Measurements from ENCODE around the gene SNX20.
A peak's percentile ranks its signal among the peaks of the same experiment; 100 is the strongest.

Gene SNX20

GRCh38 chr16:50681021-50681885 is at the start of gene SNX20:
SNX20 (minus strand) TSS chr16:50681312; CDS start chr16:50677526, 3,786 bp downstream.
- Histone ChIP-seq H3K27me3 (ENCODE audit: insufficient read depth, insufficient read length) (no peaks in the 10 kb centered on the region), H3K4me3 (ENCODE audit: insufficient read length, low read depth) (no peak within 1 kb of the TSS), H3K9me3 (ENCODE audit: insufficient read depth, low read length) (no peaks in the 10 kb centered on the region), H3K4me1 (ENCODE audit: insufficient read depth, insufficient read length) (no peaks in the 10 kb centered on the region), H3K36me3 (ENCODE audit: insufficient read depth, insufficient read length, low read length) (no peaks in the 10 kb centered on the region), H3K9ac (ENCODE audit: insufficient read length, low read depth) (no peak within 1 kb of the TSS)
- no peak for TF ChIP-seq SUZ12 (IDR thresholded peaks at IDR 0.05; ENCODE audit: extremely low read depth, insufficient read depth, insufficient read length)
- TF ChIP-seq YY1 (IDR thresholded peaks at IDR 0.05; ENCODE audit: insufficient read depth, insufficient read length), result no peak
- TF ChIP-seq ZNF274 (IDR thresholded peaks at IDR 0.05; ENCODE audit: low read depth, low read length), result no peak
- no peak for DNase-seq (ENCODE audit: low read depth, low spot score)

GRCh38 chr16:50724306-50724705 is 43.2 kb upstream of the SNX20 start:
- Histone ChIP-seq H3K9me3 (ENCODE audit: insufficient read depth, low read length) (0 out of 2 replicates have a peak, but pooled peaks cover 5% of the 10 kb centered on the region), H3K9ac (ENCODE audit: insufficient read length, low read depth) (no peak overlapping the region), H3K4me1 (ENCODE audit: insufficient read depth, insufficient read length) (peaks cover 4% of the 10 kb centered on the region), H3K36me3 (ENCODE audit: insufficient read depth, insufficient read length, low read length) (no peaks in the 10 kb centered on the region), H3K27me3 (ENCODE audit: insufficient read depth, insufficient read length) (no peaks in the 10 kb centered on the region), H3K4me3 (ENCODE audit: insufficient read length, low read depth) (no peak overlapping the region)
- no peak for DNase-seq (ENCODE audit: low read depth, low spot score)
- TF ChIP-seq ZNF274 (IDR thresholded peaks at IDR 0.05; ENCODE audit: low read depth, low read length) (no peak), SUZ12 (IDR thresholded peaks at IDR 0.05; ENCODE audit: extremely low read depth, insufficient read depth, insufficient read length) (no peak), YY1 (IDR thresholded peaks at IDR 0.05; ENCODE audit: insufficient read depth, insufficient read length) (no peak)

- 0 out of 2 replicates have a peak, but pooled peaks cover 5% of the 10 kb centered on the region for H3K9me3 ChIP-seq (ENCODE audit: insufficient read depth, low read length)
- TF ChIP-seq YY1 (IDR thresholded peaks at IDR 0.05; ENCODE audit: insufficient read depth, insufficient read length) (no peak), ZNF274 (IDR thresholded peaks at IDR 0.05; ENCODE audit: low read depth, low read length) (no peak), SUZ12 (IDR thresholded peaks at IDR 0.05; ENCODE audit: extremely low read depth, insufficient read depth, insufficient read length) (no peak)
- no peaks in the 10 kb centered on the region for H3K27me3 ChIP-seq (ENCODE audit: insufficient read depth, insufficient read length)
- H3K9ac ChIP-seq (ENCODE audit: insufficient read length, low read depth), result no peak overlapping the region
- DNase-seq (ENCODE audit: low read depth, low spot score), result no peak
- H3K4me3 ChIP-seq (ENCODE audit: insufficient read length, low read depth), result no peak overlapping the region
- no peaks in the 10 kb centered on the region for H3K36me3 ChIP-seq (ENCODE audit: insufficient read depth, insufficient read length, low read length)
- H3K4me1 ChIP-seq (ENCODE audit: insufficient read depth, insufficient read length), result peaks cover 4% of the 10 kb centered on the region
Observed at GRCh38 chr16:50722960-50723359, 41.8 kb upstream of the SNX20 start.

GRCh38 chr16:50722405-50722737 is 41.3 kb upstream of the SNX20 start:
- TF ChIP-seq SUZ12 (IDR thresholded peaks at IDR 0.05; ENCODE audit: extremely low read depth, insufficient read depth, insufficient read length) (no peak), YY1 (IDR thresholded peaks at IDR 0.05; ENCODE audit: insufficient read depth, insufficient read length) (no peak), ZNF274 (IDR thresholded peaks at IDR 0.05; ENCODE audit: low read depth, low read length) (no peak)
- Histone ChIP-seq H3K9ac (ENCODE audit: insufficient read length, low read depth) (no peak overlapping the region), H3K36me3 (ENCODE audit: insufficient read depth, insufficient read length, low read length) (no peaks in the 10 kb centered on the region), H3K27me3 (ENCODE audit: insufficient read depth, insufficient read length) (no peaks in the 10 kb centered on the region), H3K4me3 (ENCODE audit: insufficient read length, low read depth) (no peak overlapping the region), H3K9me3 (ENCODE audit: insufficient read depth, low read length) (0 out of 2 replicates have a peak, but pooled peaks cover 5% of the 10 kb centered on the region), H3K4me1 (ENCODE audit: insufficient read depth, insufficient read length) (peaks cover 4% of the 10 kb centered on the region)
- no peak for DNase-seq (ENCODE audit: low read depth, low spot score)

GRCh38 chr16:50721549-50722404 is 40.7 kb upstream of the SNX20 start:
- H3K36me3 ChIP-seq (ENCODE audit: insufficient read depth, insufficient read length, low read length), result no peaks in the 10 kb centered on the region
- H3K9ac ChIP-seq (ENCODE audit: insufficient read length, low read depth), result no peak overlapping the region

GRCh38 chr16:50719401-50720337 is 38.6 kb upstream of the SNX20 start:
- H3K9me3 ChIP-seq (ENCODE audit: insufficient read depth, low read length), result 0 out of 2 replicates have a peak, but pooled peaks cover 4% of the 10 kb centered on the region
- no peaks in the 10 kb centered on the region for H3K36me3 ChIP-seq (ENCODE audit: insufficient read depth, insufficient read length, low read length)
- H3K4me1 ChIP-seq (ENCODE audit: insufficient read depth, insufficient read length), result peaks cover 4% of the 10 kb centered on the region
- H3K9ac ChIP-seq (ENCODE audit: insufficient read length, low read depth), result no peak overlapping the region
- TF ChIP-seq ZNF274 (IDR thresholded peaks at IDR 0.05; ENCODE audit: low read depth, low read length) (no peak), SUZ12 (IDR thresholded peaks at IDR 0.05; ENCODE audit: extremely low read depth, insufficient read depth, insufficient read length) (no peak), YY1 (IDR thresholded peaks at IDR 0.05; ENCODE audit: insufficient read depth, insufficient read length) (no peak)
- DNase-seq (ENCODE audit: low read depth, low spot score), result peak; percentile 15
- no peaks in the 10 kb centered on the region for H3K27me3 ChIP-seq (ENCODE audit: insufficient read depth, insufficient read length)
- no peak overlapping the region for H3K4me3 ChIP-seq (ENCODE audit: insufficient read length, low read depth)

More at GRCh38 chr16:50721549-50722404, 40.7 kb upstream of the SNX20 start:
- Histone ChIP-seq H3K4me1 (ENCODE audit: insufficient read depth, insufficient read length) (peaks cover 4% of the 10 kb centered on the region), H3K27me3 (ENCODE audit: insufficient read depth, insufficient read length) (no peaks in the 10 kb centered on the region), H3K4me3 (ENCODE audit: insufficient read length, low read depth) (no peak overlapping the region), H3K9me3 (ENCODE audit: insufficient read depth, low read length) (0 out of 2 replicates have a peak, but pooled peaks cover 5% of the 10 kb centered on the region)
- TF ChIP-seq SUZ12 (IDR thresholded peaks at IDR 0.05; ENCODE audit: extremely low read depth, insufficient read depth, insufficient read length), result no peak
- no peak for TF ChIP-seq ZNF274 (IDR thresholded peaks at IDR 0.05; ENCODE audit: low read depth, low read length)
- TF ChIP-seq YY1 (IDR thresholded peaks at IDR 0.05; ENCODE audit: insufficient read depth, insufficient read length), result no peak
- no peak for DNase-seq (ENCODE audit: low read depth, low spot score)
